MCF 10A (cell line): ENCODE data around the gene SCUBE1. TPM values are rescaled to one million over a fixed set of nuclear protein-coding genes. Genes with fewer than 3 reads are reported as not detected.

ENCODE experiments used
- BruUV-seq: library from RNA; stranded (reverse); fragments of 400-500 nt; replicated peaks from 2 replicates; lab custom pipeline; 2021; lab: Mats Ljungman, UMichigan
- CTCF ChIA-PET: fragments of 300-600 bp; sonication (Branson Sonifier 250); formaldehyde crosslinking; extraction: SDS; loops from one replicate; lab custom pipeline; 2021; ENCODE audit warnings: antibody characterized with exemption, inconsistent platforms; lab: Yijun Ruan, JAX
- POLR2A ChIA-PET: fragments of 300-600, 350-650 bp; sonication (Branson Sonifier 250); formaldehyde crosslinking; extraction: SDS; loops from one replicate; lab custom pipeline; 2020; ENCODE audit warnings: antibody characterized with exemption, inconsistent platforms; lab: Yijun Ruan, JAX
- DNase-seq: peaks from one replicate; pipeline ENCODE4 v3.0.0-alpha.2; 2018; ENCODE audit not compliant: unreplicated experiment
- H3K27ac Mint-ChIP-seq: one replicate; pipeline ENCODE4 v1.8.0; 2022; ENCODE audit warnings: mild to moderate bottlenecking, low read depth, mixed read lengths; ENCODE audit not compliant: unreplicated experiment
- H3K27me3 Mint-ChIP-seq: one replicate; pipeline ENCODE4 v1.8.0; 2022; ENCODE audit warnings: mixed read lengths; ENCODE audit not compliant: insufficient read depth, unreplicated experiment
- H3K36me3 Mint-ChIP-seq: one replicate; pipeline ENCODE4 v1.8.0; 2022; ENCODE audit warnings: mild to moderate bottlenecking, moderate library complexity, mixed read lengths; ENCODE audit not compliant: insufficient read depth, unreplicated experiment
- H3K4me1 Mint-ChIP-seq: one replicate; pipeline ENCODE4 v1.8.0; 2022; ENCODE audit warnings: mixed read lengths; ENCODE audit not compliant: insufficient read depth, unreplicated experiment
- H3K4me3 Mint-ChIP-seq: one replicate; pipeline ENCODE4 v1.8.0; 2022; ENCODE audit warnings: mild to moderate bottlenecking, moderate library complexity, mixed read lengths; ENCODE audit not compliant: unreplicated experiment
- H3K9me3 Mint-ChIP-seq: one replicate; pipeline ENCODE4 v1.8.0; 2022; ENCODE audit warnings: mixed read lengths; ENCODE audit not compliant: unreplicated experiment
- CTCF ChIP-seq: fragments of 200-600 bp; IDR thresholded peaks from one replicate; pipeline ENCODE4 v1.8.0; 2022; ENCODE audit warnings: antibody characterized with exemption, mild to moderate bottlenecking; ENCODE audit not compliant: unreplicated experiment
- intact Hi-C: fragments of 100-400 bp; cut with micrococcal nuclease; formaldehyde crosslinking; loops from 2 replicates; pipeline ENCODE4 v1.14.1; 2022
- total RNA-seq: library from RNA; stranded (reverse); gene quantifications from 2 replicates; pipeline ENCODE4 v1.2.3, GENCODE V29; 2022

Gene SCUBE1
- total RNA-seq, 1 experiment from 2014 or later = not detected

DNA sequence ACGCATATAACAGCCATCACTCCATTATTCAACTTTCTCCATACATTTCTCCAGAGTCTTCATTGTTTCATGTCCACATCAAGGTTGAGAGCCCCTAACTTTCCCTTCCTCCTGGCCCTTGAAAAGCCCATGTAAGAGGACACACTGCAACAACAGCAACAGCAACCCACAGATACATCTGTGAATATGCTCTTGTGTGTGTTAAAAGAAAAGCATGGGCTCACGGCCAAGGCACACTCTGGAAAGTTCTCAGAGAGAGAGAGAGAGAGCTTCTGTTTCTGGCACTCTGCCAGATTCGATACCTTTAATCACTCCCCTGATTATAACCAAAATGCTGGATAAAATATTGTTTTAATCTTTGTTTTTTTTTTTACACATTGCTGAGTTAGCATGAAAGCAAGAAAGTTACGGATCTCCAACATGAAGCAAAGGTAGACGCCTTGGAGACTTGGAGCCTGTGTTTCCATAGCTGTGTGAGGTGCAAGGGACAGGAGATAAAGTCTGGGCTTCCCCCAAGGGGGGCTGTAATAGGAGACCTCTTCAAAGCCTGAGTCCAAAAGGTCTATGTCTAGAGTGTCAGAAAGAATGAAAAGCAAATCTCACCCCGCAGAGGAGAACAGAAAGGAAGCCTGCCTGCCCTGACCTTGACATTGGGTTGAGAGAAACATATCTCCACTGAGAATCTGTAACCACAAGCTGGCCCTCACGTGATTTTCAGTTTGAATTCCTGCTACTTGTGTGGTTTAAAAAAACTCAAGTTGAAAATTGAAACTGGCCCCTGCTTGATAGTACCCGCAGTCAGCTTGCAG, 34.9 kb upstream of the SCUBE1 start:
- no peaks in the 10 kb centered on the region for H3K9me3 Mint-ChIP-seq
- ChIA-PET POLR2A (interaction anchor here (0.7 kb wide), 1 partner anchor 333 kb away, joined by 5 read pairs; no protein-coding TSS in a partner anchor), CTCF (interaction anchor here (0.5 to 1.4 kb wide), 6 partner anchors 27 to 1665 kb away, joined by 3 to 5 read pairs (median 4); no protein-coding TSS in a partner anchor)
- H3K27ac Mint-ChIP-seq = no peak overlapping the region
- peaks cover 81% of the 10 kb centered on the region for H3K27me3 Mint-ChIP-seq
- DNase-seq = no peak
- no peak overlapping the region for H3K4me3 Mint-ChIP-seq
- TF ChIP-seq CTCF = no peak
- BruUV-seq = no TSS peak
- no peaks in the 10 kb centered on the region for H3K4me1 Mint-ChIP-seq
- no peaks in the 10 kb centered on the region for H3K36me3 Mint-ChIP-seq
- intact Hi-C loops = no loop called here

DNA sequence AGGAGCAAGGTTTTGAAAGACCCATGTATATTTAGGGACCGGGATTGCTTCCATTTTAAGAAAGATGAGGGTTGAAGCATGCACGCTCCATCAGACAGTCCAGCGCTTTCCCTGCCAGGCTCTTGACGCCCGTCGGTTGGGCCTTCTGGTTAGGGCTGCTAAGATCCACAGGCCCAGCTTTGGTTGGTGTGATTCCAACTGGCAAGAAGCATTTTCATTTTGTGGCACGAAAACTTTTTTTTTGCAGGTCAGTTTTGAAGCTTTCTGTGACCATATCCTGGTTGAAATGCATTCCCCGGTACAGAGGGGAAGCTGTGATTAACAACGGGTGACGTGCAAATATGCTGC, 34.4 kb upstream of the SCUBE1 start:
- no peak for TF ChIP-seq CTCF
- no TSS peak for BruUV-seq
- ChIA-PET POLR2A (interaction anchor here (0.7 kb wide), 1 partner anchor 334 kb away, joined by 5 read pairs; no protein-coding TSS in a partner anchor), CTCF (interaction anchor here (0.6 to 1.1 kb wide), 6 partner anchors 26 to 660 kb away, joined by 3 to 5 read pairs (median 4); no protein-coding TSS in a partner anchor)
- no peak overlapping the region for H3K27ac Mint-ChIP-seq
- peaks cover 75% of the 10 kb centered on the region for H3K27me3 Mint-ChIP-seq
- no peaks in the 10 kb centered on the region for H3K4me1 Mint-ChIP-seq
- H3K4me3 Mint-ChIP-seq = no peak overlapping the region
- no peaks in the 10 kb centered on the region for H3K36me3 Mint-ChIP-seq
- intact Hi-C loops = no loop called here
- DNase-seq = no peak
- H3K9me3 Mint-ChIP-seq = no peaks in the 10 kb centered on the region

DNA sequence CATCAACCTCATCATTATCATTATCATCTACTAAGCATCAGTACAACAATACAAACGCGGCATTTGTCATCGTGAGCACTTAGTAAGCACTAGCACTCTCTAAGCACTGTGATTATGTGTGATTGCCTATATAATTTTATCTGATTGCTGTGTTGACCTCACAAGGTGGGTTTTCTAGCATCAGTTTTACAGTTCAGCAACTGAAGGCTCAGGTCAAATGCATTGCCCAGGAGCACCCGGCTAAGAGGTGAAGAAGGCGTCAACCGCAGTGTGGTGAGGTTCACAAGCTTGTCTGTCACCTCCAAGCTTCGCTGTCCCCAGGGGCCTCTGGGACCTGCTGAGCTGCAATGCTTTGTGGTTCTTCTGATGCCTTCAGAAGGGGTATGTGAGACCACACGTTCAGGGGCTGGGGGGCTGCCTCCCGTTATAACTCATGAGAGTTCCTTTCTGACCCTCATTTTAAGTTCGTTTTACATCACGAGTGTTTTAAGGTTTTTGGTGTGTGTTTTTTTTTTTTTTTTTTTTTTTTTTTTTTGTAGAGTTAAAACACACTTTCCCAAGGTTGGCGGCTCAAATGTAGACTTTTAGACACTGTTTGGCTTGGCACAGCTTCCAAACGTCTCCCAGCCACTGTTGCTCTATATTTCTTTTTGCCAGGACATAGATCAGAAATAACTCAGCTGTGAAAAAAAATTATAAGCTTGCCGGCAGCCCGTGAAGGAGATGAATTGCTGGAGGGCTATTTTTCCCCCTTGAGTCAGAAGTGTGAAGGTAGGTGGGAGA, 33.8 kb upstream of the SCUBE1 start:
- ChIA-PET CTCF (interaction anchor here (0.6 to 0.7 kb wide), 4 partner anchors 161 to 659 kb away, joined by 3 to 4 read pairs (median 3); no protein-coding TSS in a partner anchor), POLR2A (no interaction called here)
- Mint-ChIP-seq H3K27ac (no peak overlapping the region), H3K4me1 (no peaks in the 10 kb centered on the region), H3K9me3 (no peaks in the 10 kb centered on the region), H3K27me3 (peaks cover 73% of the 10 kb centered on the region), H3K36me3 (no peaks in the 10 kb centered on the region), H3K4me3 (no peak overlapping the region)
- DNase-seq = no peak
- intact Hi-C loops = no loop called here
- no TSS peak for BruUV-seq
- TF ChIP-seq CTCF = no peak

DNA sequence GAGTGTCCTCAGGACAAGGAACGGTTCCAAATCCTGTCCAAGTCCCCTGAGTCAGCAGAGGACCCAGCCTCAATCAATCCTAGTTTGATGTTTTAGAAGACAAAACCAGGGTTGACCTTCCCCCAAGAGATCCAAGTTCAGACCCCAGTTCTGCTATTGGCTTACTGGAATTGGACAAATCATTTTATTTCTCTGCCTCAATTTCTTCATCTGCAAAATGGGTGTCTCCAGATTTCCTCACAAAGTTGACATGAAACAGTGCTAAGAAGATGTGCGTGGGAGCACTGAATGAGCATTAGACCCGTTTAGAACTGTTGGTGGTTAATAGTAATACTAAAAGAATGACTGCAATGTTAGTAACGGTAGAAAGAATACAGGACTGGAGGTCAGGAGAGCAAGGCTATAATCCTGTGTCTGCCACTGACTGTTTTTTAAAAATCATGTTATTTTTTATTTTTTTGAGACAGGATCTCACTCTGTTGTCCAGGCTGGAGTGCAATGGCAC, 32.8 kb upstream of the SCUBE1 start:
- Mint-ChIP-seq H3K27me3 (peaks cover 73% of the 10 kb centered on the region), H3K4me3 (no peak overlapping the region), H3K36me3 (no peaks in the 10 kb centered on the region), H3K27ac (no peak overlapping the region), H3K9me3 (no peaks in the 10 kb centered on the region), H3K4me1 (no peaks in the 10 kb centered on the region)
- POLR2A ChIA-PET = no interaction called here
- no peak for TF ChIP-seq CTCF
- no TSS peak for BruUV-seq
- CTCF ChIA-PET = interaction anchor here (0.7 kb wide), 1 partner anchor 93 kb away, joined by 3 read pairs; no protein-coding TSS in a partner anchor
- intact Hi-C loops = no loop called here
- no peak for DNase-seq
